ENCODE measurements around the gene OLIG1.
A peak's percentile ranks its signal among the peaks of the same experiment; 100 is the strongest.

The OLIG1 gene

GRCh38 chr21:33069645-33069993 lies 322 bp upstream of the OLIG1 start:
- CTCF ChIA-PET, result no interaction called here
- H3K4me3 ChIP-seq (ENCODE audit: low read depth, low read length), result no peak overlapping the region
- DNase-seq (ENCODE audit: low read depth, low spot score), result no peak

GRCh38 chr21:33070744-33070997 lies 730 bp downstream of the OLIG1 start:
- ChIA-PET CTCF (no interaction called here), POLR2A (no interaction called here)
- TF ChIP-seq CTCF (IDR thresholded peaks at IDR 0.05; ENCODE audit: insufficient read depth, low read length, missing control alignments), result no peak
- no peak for DNase-seq (ENCODE audit: low read depth, low spot score)
- H3K4me3 ChIP-seq (ENCODE audit: low read depth, low read length), result no peak overlapping the region

More at GRCh38 chr21:33069645-33069993, 322 bp upstream of the OLIG1 start:
- TF ChIP-seq CTCF (IDR thresholded peaks at IDR 0.05; ENCODE audit: insufficient read depth, low read length, missing control alignments), result no peak
- POLR2A ChIA-PET, result no interaction called here

- no peak for TF ChIP-seq CTCF (IDR thresholded peaks at IDR 0.05; ENCODE audit: insufficient read depth, low read length, missing control alignments)
- no peak for DNase-seq (ENCODE audit: low read depth, low spot score)
- ChIA-PET POLR2A (no interaction called here), CTCF (no interaction called here)
- no peak overlapping the region for H3K4me3 ChIP-seq (ENCODE audit: low read depth, low read length)
Measured at GRCh38 chr21:33070998-33071769, 1.2 kb downstream of the OLIG1 start.

- TF ChIP-seq CTCF (IDR thresholded peaks at IDR 0.05; ENCODE audit: insufficient read depth, low read length, missing control alignments), result no peak
- ChIA-PET CTCF (no interaction called here), POLR2A (no interaction called here)
- peak overlapping the region; percentile 36 for H3K4me3 ChIP-seq (ENCODE audit: low read depth, low read length)
- no peak for DNase-seq (ENCODE audit: low read depth, low spot score)
Measured at GRCh38 chr21:33071770-33072306, 1.9 kb downstream of the OLIG1 start.

- ChIA-PET CTCF (no interaction called here), POLR2A (no interaction called here)
- no peak for DNase-seq (ENCODE audit: low read depth, low spot score)
- H3K4me3 ChIP-seq (ENCODE audit: low read depth, low read length), result no peak overlapping the region
- no peak for TF ChIP-seq CTCF (IDR thresholded peaks at IDR 0.05; ENCODE audit: insufficient read depth, low read length, missing control alignments)
Measured at GRCh38 chr21:33073636-33074035, 3.7 kb downstream of the OLIG1 start.

GRCh38 chr21:33075128-33075527 lies 5.2 kb downstream of the OLIG1 start:
- POLR2A ChIA-PET, result no interaction called here
- no peak for TF ChIP-seq CTCF (IDR thresholded peaks at IDR 0.05; ENCODE audit: insufficient read depth, low read length, missing control alignments)
- H3K4me3 ChIP-seq (ENCODE audit: low read depth, low read length), result no peak overlapping the region
- no peak for DNase-seq (ENCODE audit: low read depth, low spot score)
- CTCF ChIA-PET, result no interaction called here

All from AG04449 (cell line).